NCI-H1105 treated with DMSO at 0.1 percent for 48 hours (cell line): ENCODE data around the gene TMUB1.

Experiments
- DNase-seq: peaks from one replicate; lab custom pipeline; 2025; lab: John Stamatoyannopoulos, UW

The TMUB1 gene

DNA sequence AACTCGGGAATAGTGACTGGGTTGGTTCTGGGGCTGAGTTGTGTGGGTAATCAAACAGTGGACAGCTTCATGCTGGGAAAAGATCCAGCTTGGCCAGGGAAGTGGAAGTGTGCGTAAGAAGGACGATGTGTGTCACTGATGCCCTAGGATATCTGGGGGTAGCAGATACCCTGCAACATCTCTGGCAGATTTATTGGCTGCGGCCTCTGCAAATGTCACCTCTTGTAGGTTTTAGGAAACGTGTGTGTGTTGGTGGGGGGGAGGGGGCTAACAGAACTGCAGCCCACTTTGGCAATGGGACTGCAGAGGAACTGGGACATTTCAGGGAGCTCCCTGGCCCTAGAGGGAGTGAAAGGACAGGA lies 2.0 kb upstream of the TMUB1 start:
- DNase-seq: no peak

DNA sequence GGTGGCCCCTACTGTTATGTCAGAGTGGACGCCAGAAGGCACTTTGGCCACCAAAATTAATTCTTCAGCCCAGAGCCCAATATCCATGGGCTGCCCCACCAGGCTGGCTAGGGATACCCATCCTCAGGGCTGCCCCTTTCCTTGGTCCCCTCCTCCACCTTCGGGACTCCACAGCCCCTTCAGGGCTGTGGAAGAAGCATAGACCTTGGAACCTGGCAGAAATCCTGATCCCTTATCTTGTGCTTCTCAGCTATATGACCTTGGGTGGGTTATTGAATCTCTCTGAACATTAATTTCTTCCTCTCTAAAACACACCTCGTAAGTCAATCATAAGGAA lies 499 bp upstream of the TMUB1 start:
- DNase-seq: no peak

DNA sequence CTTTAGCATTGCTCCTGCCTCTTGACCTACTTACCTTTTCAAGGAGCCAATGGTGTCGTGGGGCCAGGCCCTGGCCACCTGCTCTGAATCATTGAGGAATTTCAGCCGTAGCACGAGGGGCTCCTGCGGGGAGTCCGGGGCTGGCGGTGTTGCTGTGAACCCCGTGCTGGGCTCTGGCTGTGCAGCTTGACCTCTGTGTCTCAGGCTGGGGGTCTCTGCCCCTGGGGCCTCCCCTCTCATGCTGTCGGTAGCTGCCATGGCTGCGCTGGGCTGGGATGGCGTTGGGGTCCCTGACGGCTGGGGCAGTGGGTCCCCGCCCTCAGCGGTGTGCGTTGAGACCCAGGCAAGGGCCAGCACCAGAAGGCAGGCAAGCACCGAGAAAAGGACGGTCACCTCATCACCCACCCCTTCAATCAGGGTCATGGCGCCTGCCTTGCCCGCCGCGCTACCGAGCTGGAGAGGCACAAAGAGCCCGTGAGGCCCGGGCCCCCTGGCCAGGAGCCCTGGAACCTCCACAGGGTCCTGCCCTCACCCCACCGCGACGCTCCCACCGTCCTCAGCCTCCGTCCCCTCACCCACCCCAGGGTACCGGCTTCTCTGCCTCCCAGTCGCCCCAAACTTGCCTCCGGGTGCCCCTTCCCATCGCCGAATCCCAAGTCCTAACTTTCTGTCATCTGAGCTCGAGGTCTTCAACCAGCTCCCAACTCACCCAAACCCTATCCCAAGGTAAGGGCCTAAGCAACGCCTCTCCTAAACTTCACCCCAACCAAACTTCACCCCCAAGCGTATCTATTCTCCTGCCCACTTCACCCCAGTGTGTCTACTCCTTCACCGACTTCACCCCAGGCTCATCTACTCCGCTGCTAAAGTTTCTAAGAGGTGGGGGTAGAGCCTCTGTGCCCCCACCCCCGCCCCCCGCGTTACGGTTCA lies 887 bp downstream of the TMUB1 start:
- no peak for DNase-seq

DNA sequence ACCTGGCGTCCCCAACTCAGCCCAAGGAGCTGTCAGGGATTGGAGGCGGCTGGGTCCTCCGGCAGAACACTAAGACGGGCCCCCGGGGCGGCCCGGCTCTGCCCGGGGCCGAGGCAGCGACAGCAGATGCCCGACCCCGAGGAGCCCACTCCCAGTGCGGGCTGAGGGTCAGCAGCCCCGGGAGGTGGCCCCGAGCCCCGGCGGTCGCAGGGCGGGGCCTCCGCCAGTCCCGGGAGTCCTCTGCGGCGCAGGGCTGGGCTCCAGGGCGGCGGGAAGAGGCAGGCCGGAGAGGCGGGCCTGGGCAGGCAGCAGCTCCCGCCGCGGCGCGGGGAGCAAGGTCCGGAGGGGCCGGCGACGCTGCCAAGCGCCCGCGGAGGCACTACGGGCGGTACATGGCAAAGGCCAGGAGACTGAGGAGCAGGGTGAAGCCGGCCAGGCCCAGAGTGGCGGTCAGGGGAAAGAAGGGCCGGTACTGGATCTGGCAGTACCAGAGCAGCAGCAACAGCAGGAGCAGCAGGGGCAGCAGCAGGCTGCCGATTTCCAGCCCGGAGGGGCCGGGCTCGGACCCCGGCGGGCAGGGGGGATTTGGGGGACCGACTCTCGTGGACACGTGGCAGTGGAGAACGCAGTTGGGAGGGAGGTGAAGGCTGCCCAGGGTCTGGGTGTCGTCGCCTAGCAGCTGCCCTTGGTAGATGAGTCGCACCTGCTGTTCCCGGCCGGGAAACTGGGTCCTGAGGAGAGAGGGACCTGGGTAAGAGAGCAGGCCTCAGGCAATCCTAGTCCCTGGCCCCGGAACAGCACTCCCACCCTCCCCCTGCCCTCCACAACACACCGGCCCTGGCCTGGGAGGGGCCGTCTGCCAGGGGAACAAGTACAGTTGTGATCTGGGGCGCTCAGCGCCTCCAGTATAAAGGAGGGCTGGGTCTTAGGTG lies 1.9 kb downstream of the TMUB1 start:
- DNase-seq: peak; percentile 12

DNA sequence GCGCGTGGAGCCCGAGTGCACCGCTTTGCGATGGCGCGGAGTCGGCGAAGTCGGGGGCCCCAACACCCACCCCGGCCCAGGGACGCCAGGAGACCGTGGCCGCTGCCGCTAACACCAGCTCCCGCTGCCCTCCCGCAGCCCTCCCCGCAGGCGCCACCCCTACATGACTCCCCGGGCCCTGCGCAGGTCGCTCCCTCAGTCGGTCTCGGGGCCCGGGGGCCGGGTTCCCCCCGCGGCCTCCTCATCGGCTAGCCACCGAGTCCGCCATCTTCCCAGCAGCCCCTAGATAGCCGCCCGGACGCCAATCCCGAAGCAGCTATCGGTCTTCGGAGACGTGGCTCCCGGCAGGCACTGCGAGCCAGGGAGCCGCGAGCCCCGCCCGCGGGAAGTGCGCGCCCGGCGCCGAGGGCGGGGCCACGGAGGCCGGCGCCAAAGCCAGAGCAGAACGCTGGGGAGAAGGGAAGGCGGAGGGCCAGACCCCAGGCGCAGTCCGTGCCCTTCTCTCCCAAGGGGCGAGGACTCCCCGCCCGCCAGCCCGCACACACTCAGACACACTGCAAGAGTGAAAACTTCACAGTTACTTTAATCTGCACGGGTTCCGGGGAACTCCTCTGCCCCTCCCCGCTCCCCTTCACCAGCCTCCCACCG lies 2.6 kb downstream of the TMUB1 start, which contains the start of gene FASTK:
Gene FASTK, minus strand, starts transcription at position 288 of the 648 bp plus-strand sequence. Its CDS starts 43 bp downstream, at position 245.
- peak; percentile 88 for DNase-seq

DNA sequence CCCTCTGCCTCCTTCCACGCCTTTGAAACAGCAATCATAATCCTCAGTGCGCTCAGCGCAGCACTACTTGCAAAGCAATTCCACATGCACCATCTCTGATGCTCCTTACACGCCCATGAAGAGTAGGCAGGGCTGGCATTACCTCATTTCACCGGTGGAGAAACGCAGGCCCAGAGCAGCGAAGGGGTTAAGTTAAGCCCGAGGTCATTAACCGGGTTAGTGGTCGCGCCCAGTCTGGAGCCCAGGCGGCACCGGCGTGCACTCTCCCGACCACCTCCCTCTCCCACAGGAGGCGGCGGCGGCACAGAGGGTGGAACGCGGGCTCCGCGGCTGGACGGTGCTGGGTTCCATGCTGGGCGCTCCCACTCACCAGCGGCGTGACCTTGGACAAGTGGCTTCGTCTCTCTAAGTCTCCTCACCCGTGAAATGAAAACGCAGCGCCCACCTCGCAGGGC lies 3.2 kb downstream of the TMUB1 start:
- DNase-seq: peak; percentile 7

DNA sequence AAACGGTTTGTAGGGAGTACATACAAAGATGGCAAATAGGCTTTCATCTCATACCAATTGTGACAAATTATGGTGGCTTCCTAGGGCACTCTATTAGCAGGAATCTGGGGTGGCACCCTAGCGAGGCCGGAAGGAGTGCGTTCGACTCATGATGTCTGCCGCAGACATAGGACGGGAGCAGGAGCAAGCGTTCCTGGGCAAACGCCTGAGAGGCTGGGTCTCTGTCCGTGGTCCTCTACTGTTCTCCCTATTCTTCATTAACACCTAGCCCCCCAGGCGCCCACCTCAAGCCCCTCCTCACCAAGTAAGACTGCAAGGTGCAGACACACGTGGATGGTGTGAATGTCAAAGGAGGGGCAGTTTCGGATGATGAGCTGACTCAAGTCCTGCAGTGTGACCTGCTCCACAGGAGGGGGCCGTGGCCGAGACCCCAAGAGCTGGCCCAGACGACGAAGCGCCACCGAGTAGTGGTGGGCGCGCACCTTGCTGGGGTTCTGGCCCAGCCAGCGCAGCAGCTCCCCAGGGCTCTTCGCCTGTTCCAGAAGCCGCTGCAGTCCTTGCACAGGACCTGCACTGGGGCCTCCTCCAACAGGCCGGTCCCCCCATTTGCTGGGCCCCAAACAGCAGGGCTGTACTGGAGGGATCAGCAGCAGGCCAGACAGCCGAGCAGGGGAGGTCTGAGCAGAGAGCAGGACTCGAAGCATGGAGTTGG lies 3.9 kb downstream of the TMUB1 start:
- DNase-seq: no peak

DNA sequence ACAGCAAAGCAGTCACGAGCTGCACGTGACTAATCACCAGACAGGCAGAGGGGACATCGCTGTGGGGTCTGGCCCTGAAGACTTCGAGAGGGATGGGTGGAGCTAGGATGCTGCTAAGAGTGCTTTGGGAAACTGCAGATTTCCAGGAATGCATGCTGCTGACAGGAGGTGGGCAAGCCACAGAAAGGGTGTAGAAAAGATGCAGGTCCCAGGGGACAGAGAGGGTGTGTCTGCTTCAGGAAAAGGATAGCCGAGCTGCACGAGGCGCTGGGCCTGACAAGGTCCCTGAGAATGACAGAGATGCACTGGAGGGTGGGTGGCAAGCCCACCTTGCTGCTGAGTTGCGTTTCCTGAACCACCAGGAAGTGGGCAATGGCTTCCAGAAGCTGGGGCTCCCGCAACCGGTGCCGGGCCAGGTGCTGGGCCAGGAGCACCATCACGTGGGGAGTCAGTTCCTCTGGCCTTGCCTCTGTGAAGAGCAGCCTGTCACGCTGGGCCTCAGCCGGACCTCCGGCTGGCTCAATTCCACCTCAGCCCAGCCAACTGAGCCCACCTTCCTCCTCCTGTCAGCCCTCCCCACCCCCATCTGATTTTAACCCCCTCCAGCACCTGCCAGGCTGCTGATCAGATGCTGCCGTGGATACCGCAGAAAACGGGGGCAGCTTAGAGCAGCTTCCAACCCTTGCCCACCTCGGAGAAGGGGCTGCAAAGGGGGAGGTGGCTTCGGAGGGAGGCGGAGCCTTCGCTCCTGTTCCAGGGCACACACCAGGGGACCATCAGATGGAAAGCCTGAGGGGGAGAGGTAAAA lies 4.9 kb downstream of the TMUB1 start:
- no peak for DNase-seq

DNA sequence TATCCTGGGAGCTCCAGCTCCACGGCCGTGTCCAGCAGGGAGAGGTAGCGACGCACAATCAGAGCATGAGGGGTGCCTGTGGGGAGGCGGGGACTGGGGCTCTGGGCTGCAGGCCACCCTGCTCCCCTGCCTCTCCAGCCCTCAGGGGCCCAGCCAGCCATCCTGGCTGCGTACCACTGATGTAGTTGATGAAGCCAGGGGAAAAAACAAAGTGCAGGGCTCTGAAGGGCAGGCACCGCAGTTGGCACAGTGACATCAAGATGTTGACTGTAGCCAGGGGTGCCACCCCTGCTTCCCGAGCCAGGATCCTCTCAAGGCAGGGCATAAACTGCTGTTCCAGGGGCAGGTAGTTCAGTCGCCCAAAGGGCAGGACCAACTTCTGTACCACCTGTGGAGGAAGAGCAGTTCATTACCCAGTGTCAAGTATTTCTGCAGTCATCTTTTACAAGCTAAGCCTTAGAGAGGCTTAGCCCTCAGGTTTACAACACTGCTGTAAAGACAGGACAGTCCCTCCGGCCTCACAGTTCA lies 5.5 kb downstream of the TMUB1 start:
- no peak for DNase-seq

DNA sequence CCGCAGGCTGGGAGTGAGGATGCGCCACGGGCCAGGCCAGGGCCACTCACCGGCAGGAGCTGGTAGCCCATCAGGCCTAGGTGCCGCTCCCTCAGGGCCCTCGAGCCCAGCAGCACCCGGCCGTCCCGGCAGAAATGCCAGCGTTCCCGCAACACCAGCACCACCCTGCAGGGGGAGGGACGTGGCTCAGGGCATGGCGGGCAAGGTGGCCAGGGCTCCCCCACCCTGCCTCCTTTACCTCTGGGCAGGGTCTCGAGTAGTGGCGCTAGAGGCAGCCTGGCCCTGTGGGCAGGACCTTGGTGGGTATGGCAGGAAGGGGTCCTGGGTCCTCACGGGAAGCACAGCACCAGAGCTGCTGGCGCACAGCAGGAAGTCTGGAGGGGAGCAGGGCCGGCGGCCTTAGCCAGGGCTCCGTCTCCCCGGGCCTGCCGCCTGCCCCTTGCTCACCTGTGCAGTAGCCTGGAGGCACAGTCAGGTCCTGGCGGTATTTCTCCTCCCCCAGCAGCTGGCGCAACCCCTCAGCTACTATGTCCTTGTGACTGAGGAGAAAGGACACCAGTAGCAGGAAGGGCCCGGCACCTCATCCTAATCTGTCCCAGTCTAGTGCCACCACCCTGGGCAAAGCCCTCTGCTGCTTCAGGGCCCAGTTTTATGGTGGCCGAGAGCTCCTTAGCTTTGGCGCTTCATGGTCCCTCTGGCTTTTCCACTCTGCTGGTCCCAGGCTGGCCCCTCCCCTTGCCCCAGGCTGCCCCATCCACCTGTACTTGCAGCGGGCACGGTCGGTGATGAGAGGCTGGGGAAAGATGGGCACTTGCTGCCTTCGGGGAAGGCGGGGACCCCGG lies 6.2 kb downstream of the TMUB1 start:
- DNase-seq: peak; percentile 8

DNA sequence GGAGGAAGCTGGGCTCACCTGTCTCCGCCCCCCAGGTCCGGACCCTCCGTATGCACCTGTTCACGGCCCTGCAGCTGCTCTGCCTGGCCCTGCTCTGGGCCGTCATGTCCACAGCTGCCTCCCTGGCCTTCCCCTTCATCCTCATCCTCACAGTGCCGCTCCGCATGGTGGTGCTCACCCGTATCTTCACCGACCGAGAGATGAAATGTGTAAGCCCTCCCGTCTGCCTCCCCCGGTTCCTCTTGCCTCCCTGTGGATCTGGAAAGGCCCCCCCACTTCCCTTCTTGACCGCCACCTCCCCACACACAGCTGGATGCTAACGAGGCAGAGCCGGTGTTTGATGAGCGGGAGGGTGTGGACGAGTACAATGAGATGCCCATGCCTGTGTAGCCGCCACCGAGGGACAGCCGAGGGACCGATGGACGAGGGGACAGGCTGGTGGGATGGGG lies 7.3 kb downstream of the TMUB1 start:
- no peak for DNase-seq

DNA sequence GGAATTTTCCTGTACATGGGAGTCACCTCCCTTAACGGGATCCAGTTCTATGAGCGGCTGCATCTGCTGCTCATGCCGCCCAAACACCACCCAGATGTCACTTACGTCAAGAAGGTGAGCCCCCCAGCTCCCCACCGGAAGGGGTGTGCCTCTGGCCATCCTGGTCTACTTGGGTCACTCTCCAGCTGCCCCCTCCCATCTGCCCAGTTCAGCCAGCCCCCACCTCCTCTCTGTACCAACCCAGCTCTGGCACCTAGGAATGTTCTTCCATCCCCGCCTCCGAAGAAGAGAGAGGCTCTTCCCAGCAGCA lies 7.7 kb downstream of the TMUB1 start:
- no peak for DNase-seq

DNA sequence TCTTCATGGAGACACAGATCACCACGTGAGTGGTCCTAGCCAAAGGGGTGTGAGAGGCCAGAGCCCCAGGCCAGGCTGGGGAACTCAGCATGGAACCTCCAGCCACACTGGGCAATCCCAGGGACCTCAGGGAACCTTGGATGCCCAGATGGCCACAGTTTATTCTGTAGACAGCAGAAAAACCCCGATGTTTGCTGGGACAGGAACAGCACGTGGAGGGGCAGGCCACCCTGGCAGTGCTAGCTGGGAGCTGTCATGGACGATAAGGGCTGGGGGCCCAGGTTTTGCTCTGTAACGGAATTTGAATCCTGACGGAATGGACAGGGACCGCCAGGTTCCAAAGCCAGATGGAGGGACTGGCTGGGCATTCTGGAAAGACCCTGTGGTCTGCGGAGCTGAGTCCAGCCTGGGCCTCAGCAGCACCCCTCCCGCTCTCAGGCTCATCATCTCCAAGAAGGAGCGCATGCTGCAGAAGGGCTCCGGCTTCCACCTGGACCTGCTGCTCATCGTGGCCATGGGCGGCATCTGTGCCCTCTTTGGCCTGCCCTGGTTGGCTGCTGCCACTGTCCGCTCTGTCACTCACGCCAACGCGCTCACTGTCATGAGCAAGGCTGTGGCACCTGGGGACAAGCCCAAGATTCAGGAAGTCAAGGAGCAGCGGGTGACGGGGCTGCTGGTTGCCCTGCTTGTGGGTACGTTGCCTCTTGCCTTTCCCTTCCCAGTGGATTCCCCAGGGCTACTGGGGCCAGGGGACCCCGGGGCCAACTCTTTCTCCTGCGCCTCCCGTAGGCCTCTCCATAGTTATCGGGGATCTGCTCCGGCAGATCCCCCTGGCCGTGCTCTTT lies 8.3 kb downstream of the TMUB1 start:
- DNase-seq: no peak

DNA sequence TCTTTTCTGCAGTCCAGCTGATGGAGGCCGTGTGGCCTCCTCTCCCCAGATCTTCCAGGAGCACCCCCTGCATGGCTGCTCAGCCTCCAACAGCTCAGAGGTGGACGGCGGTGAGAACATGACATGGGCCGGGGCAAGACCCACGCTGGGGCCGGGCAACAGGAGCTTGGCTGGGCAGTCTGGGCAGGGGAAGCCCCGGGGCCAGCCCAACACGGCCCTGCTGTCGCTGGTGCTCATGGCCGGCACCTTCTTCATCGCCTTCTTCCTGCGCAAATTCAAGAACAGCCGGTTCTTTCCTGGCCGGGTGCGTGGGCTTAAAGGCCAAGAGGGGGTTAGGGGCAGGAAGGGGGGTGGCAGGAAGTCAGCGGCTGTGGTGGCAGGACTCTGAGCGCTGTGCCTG lies 9.3 kb downstream of the TMUB1 start:
- no peak for DNase-seq

DNA sequence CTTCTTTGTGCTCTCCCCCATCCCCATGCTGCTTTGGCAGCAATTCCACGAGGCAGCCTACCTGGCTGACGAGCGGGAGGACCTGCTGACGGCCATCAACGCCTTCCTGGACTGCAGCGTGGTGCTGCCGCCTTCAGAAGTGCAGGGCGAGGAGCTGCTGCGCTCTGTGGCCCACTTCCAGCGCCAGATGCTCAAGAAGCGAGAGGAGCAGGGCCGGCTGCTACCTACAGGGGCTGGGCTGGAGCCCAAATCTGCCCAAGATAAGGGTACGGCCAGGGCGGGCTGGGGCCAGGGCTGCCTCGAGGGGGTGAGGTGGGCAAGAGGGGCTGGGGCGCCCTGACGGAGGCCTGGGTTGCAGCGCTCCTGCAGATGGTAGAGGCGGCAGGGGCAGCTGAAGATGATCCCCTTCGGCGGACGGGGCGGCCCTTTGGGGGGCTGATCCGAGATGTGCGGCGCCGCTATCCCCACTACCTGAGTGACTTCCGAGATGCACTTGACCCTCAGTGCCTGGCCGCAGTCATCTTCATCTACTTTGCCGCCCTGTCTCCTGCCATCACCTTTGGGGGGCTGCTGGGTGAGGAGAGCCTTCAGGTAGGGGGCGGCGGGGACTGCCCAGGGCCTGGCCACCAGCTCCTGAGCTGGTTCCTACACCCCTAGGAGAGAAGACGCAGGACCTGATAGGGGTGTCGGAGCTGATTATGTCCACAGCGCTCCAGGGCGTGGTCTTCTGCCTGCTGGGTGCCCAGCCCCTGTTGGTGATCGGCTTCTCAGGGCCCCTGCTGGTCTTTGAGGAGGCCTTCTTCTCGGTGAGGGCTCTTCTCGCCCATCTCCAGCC lies 12.0 kb downstream of the TMUB1 start:
- no peak for DNase-seq

DNA sequence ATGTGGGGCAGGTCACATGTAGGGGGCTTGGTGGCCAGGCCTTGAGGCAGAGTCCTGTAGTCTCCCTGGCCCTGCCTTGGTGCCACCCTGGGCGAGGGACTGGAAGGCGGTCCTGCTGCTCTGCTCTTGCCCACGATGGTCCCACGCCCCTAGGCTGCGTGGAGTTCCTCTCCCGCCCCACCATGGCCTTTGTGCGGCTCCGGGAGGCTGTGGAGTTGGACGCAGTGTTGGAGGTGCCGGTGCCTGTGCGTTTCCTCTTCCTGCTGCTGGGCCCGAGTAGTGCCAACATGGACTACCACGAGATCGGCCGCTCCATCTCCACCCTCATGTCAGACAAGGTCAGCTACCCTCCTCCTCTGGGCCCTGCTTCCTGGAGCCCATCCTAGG lies 12.7 kb downstream of the TMUB1 start:
- DNase-seq: no peak

DNA sequence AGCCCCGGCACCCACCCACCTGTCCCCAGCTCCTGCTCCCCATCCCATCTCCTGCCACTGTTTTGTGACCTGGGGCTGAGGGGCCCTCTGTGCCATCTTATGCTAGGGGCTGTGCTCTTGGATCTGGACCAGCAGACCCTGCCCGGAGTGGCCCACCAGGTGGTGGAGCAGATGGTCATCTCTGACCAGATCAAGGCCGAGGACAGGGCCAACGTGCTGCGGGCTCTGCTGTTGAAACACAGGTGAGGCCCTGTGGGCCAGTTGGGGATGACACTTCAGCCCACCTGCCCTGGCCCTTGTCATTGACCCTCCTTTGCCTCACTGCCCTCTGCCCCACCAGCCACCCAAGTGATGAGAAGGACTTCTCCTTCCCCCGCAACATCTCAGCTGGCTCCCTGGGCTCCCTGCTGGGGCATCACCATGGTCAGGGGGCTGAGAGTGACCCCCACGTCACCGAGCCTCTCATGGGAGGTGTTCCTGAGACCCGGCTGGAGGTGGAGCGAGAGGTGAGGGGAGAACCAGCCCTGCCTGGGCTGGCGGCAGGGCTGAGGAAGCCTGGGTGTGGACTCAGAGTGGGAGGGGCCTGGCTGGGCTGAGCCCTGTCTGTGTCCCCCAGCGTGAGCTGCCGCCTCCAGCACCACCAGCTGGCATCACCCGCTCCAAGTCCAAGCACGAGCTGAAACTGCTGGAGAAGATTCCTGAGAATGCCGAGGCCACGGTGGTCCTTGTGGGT lies 13.3 kb downstream of the TMUB1 start:
- DNase-seq: no peak
